ENCODE results near the gene RTF1. TPM values are rescaled to one million over a fixed set of nuclear protein-coding genes. Genes with fewer than 3 reads are reported as not detected.
A peak's percentile ranks its signal among the peaks of the same experiment; 100 is the strongest.

Gene RTF1
- total and polyA plus RNA-seq, 2 donors (not counting 1 experiment from before 2014, with no cell fraction given): 11.9 to 39.4 TPM

GRCh38 chr15:41511899-41512369 lies 95.0 kb downstream of the RTF1 start:
- peak overlapping the region; percentile 76 for H2AFZ ChIP-seq (ENCODE audit: insufficient read depth, low read depth, low read length, poor library complexity, severe bottlenecking)
- H3K4me1 ChIP-seq (ENCODE audit: control insufficient read depth in 2 of 2, insufficient read depth in 2 of 2, low read length in 2 of 2): peaks cover 30% of the 10 kb centered on the region in 2 donors
- peak overlapping the region; percentile 74 for H3K9ac ChIP-seq (ENCODE audit: low read length)
- ATAC-seq (ENCODE audit: low read depth): no peak
- H3K9me3 ChIP-seq (ENCODE audit: control extremely low read depth in 1 of 3, control insufficient read depth in 2 of 3, insufficient read depth in 1 of 3, low read length in 2 of 3): peaks cover 0 to 11% (median 0%) of the 10 kb centered on the region in 3 donors
- Mint-ChIP-seq H3K27ac (no peak overlapping the region), H3K27me3 (peaks cover 6% of the 10 kb centered on the region), H3K4me1 (peaks cover 27% of the 10 kb centered on the region), H3K4me3 (peak overlapping the region; percentile 88), H3K9me3 (ENCODE audit: insufficient read depth) (no peaks in the 10 kb centered on the region)
- intact Hi-C loops (cut with micrococcal nuclease): loop anchor here (2.0 to 5.0 kb wide), 2 partner anchors 19 to 95 kb away; partner anchors contain the start of genes ITPKA and RTF1
- POLR2A ChIA-PET: no interaction called here
- CTCF ChIA-PET: interaction anchor here (1.3 to 2.3 kb wide), 2 partner anchors 46 kb away, joined by 3 to 8 read pairs; no protein-coding TSS in a partner anchor
- 3% methylated on average over 49 of the region's 49 CpGs for WGBS (ENCODE audit: insufficient coverage)
- no peak overlapping the region for H3K27ac ChIP-seq (ENCODE audit: low read length in 2 of 2)
- DNase-seq: peak; percentile 45
- H3K36me3 ChIP-seq (replicated peaks in 1 of 2; ENCODE audit: control extremely low read depth in 1 of 2, control insufficient read depth in 1 of 2, extremely low read depth in 1 of 2, insufficient read depth in 2 of 2, low read length in 1 of 2): no peaks in the 10 kb centered on the region
- TF ChIP-seq, protein P1, sequence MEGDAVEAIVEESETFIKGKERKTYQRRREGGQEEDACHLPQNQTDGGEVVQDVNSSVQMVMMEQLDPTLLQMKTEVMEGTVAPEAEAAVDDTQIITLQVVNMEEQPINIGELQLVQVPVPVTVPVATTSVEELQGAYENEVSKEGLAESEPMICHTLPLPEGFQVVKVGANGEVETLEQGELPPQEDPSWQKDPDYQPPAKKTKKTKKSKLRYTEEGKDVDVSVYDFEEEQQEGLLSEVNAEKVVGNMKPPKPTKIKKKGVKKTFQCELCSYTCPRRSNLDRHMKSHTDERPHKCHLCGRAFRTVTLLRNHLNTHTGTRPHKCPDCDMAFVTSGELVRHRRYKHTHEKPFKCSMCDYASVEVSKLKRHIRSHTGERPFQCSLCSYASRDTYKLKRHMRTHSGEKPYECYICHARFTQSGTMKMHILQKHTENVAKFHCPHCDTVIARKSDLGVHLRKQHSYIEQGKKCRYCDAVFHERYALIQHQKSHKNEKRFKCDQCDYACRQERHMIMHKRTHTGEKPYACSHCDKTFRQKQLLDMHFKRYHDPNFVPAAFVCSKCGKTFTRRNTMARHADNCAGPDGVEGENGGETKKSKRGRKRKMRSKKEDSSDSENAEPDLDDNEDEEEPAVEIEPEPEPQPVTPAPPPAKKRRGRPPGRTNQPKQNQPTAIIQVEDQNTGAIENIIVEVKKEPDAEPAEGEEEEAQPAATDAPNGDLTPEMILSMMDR (IDR thresholded peaks at IDR 0.05): no peak
- TF ChIP-seq EZH2 (IDR thresholded peaks at IDR 0.05; ENCODE audit: borderline replicate concordance, insufficient read depth, low read depth, low read length, poor library complexity, severe bottlenecking): no peak
- H3K4me2 ChIP-seq (replicated peaks; ENCODE audit: low read depth, low read length, poor library complexity, severe bottlenecking): peak overlapping the region; percentile 99
- peak overlapping the region in 4 of 5 experiments; percentile 38 to 76 (median 52) for H3K4me3 ChIP-seq (ENCODE audit: control extremely low read depth in 1 of 5, extremely low read depth in 1 of 5, insufficient read depth in 1 of 5, low read depth in 2 of 5, low read length in 4 of 5)
- H4K20me1 ChIP-seq (ENCODE audit: control insufficient read depth, insufficient read depth, low read length, poor library complexity, severe bottlenecking): peaks cover 4% of the 10 kb centered on the region
- peaks cover 0 to 27% (median 11%) of the 10 kb centered on the region in 4 experiments for H3K27me3 ChIP-seq (replicated peaks in 1 of 4; ENCODE audit: control extremely low read depth in 1 of 4, control insufficient read depth in 3 of 4, insufficient read depth in 4 of 4, low read length in 3 of 4)
- H3K79me2 ChIP-seq (ENCODE audit: control insufficient read depth, insufficient read depth, low read length): no peaks in the 10 kb centered on the region

DNA sequence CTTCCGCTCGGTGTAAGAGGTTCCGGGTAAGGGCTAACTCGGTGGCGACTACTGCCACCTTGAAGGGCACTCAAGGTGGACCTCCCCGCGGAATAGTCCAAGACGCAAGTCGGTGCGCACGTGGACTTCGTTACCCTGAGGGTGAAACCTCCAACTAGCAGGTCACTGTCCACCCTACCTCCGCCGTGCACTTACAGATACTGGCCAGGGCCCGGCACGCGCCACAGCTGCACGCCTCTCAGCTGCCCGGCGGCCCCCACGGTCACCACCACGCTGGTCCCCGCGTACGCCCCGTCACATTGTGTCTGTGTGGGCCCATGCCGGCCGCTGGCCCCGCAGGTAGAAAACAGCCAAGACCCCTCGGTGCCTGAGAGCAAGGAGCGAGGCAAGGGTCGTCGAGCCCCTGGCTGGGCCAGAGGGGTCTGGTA lies 95.6 kb downstream of the RTF1 start:
- Mint-ChIP-seq H3K4me3 (peak overlapping the region; percentile 88), H3K27ac (peak overlapping the region; percentile 15), H3K27me3 (peaks cover 6% of the 10 kb centered on the region), H3K9me3 (ENCODE audit: insufficient read depth) (no peaks in the 10 kb centered on the region), H3K4me1 (peaks cover 27% of the 10 kb centered on the region)
- ATAC-seq (ENCODE audit: low read depth): no peak
- Histone ChIP-seq H3K4me3 (ENCODE audit: control extremely low read depth in 1 of 5, extremely low read depth in 1 of 5, insufficient read depth in 1 of 5, low read depth in 2 of 5, low read length in 4 of 5) (peak overlapping the region; percentile 34 to 76 (median 51)), H3K4me2 (replicated peaks; ENCODE audit: low read depth, low read length, poor library complexity, severe bottlenecking) (peak overlapping the region; percentile 99), H3K9ac (ENCODE audit: low read length) (peak overlapping the region; percentile 74), H2AFZ (ENCODE audit: insufficient read depth, low read depth, low read length, poor library complexity, severe bottlenecking) (peak overlapping the region; percentile 76), H3K79me2 (ENCODE audit: control insufficient read depth, insufficient read depth, low read length) (no peaks in the 10 kb centered on the region), H3K27me3 (replicated peaks in 1 of 4; ENCODE audit: control extremely low read depth in 1 of 4, control insufficient read depth in 3 of 4, insufficient read depth in 4 of 4, low read length in 3 of 4) (peaks cover 0 to 27% (median 11%) of the 10 kb centered on the region in 4 experiments), H3K27ac (ENCODE audit: low read length in 2 of 2) (no peak overlapping the region), H3K9me3 (ENCODE audit: control extremely low read depth in 1 of 3, control insufficient read depth in 2 of 3, insufficient read depth in 1 of 3, low read length in 2 of 3) (peaks cover 0 to 11% (median 0%) of the 10 kb centered on the region in 3 donors), H3K4me1 (ENCODE audit: control insufficient read depth in 2 of 2, insufficient read depth in 2 of 2, low read length in 2 of 2) (peaks cover 30% of the 10 kb centered on the region in 2 donors), H4K20me1 (ENCODE audit: control insufficient read depth, insufficient read depth, low read length, poor library complexity, severe bottlenecking) (peaks cover 4% of the 10 kb centered on the region), H3K36me3 (replicated peaks in 1 of 2; ENCODE audit: control extremely low read depth in 1 of 2, control insufficient read depth in 1 of 2, extremely low read depth in 1 of 2, insufficient read depth in 2 of 2, low read length in 1 of 2) (no peaks in the 10 kb centered on the region)
- 11% methylated on average over 33 of the region's 33 CpGs for WGBS (ENCODE audit: insufficient coverage)
- TF ChIP-seq, protein P1 (IDR thresholded peaks at IDR 0.05): no peak
- no peak for TF ChIP-seq EZH2 (IDR thresholded peaks at IDR 0.05; ENCODE audit: borderline replicate concordance, insufficient read depth, low read depth, low read length, poor library complexity, severe bottlenecking)
- intact Hi-C loops (cut with micrococcal nuclease): loop anchor here (2.0 to 5.0 kb wide), 2 partner anchors 20 to 95 kb away; partner anchors contain the start of genes ITPKA and RTF1
- CTCF ChIA-PET: interaction anchor here (0.6 to 2.3 kb wide), 3 partner anchors 47 to 541 kb away, joined by 3 to 8 read pairs (median 4); no protein-coding TSS in a partner anchor
- POLR2A ChIA-PET: interaction anchor here (1.2 kb wide), 1 partner anchor 13 kb away, joined by 3 read pairs; no protein-coding TSS in a partner anchor
- DNase-seq: peak; percentile 38
